Measurements from ENCODE around the gene WDR76.

WDR76 gene

DNA sequence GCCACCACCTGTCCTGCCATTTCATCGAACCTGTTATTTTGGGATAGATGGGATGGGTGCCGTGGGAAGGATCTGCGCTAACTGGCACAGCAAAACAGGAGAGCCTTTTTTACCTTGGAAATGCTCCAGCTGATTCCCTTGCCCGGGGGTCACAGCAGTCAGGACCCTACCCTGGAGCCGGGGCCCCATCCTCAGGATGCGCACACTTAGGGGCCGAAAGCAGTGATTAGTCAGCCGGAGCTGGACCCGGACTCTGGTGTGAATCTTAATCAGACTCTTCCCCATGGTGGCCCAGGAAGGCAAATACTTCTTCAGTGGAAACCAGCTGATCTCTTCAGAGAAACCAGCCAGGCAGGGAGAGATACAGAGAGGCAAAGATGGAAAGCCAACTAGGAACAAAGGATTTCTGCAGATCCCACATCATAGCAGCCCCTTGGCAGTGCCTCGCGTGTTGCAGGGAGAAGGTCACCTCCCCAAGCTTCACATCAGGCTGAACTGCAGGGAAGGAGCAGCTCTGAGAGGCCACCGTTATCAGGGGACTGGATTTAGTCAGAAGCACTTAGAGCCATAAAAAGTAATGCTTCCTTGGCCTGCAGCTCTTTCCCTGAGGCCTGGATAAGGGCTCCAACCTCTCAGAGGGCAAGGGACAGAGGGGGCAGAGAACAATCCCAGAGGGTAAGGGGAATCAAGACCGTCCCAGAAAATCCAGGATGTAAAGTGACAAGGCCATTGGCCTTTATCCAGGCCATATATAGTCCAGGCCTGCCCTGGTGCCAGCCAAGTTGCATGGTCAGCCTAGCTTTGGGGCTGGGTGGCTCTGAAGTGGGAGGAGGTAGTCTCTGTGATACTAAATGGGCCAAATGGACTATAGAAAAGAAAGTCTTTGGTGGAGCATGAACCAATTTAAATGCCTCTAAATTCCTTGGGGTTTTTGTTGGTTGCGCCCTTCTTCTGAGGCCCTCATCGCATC, 52.9 kb downstream of the WDR76 start:
- no peak for DNase-seq

DNA sequence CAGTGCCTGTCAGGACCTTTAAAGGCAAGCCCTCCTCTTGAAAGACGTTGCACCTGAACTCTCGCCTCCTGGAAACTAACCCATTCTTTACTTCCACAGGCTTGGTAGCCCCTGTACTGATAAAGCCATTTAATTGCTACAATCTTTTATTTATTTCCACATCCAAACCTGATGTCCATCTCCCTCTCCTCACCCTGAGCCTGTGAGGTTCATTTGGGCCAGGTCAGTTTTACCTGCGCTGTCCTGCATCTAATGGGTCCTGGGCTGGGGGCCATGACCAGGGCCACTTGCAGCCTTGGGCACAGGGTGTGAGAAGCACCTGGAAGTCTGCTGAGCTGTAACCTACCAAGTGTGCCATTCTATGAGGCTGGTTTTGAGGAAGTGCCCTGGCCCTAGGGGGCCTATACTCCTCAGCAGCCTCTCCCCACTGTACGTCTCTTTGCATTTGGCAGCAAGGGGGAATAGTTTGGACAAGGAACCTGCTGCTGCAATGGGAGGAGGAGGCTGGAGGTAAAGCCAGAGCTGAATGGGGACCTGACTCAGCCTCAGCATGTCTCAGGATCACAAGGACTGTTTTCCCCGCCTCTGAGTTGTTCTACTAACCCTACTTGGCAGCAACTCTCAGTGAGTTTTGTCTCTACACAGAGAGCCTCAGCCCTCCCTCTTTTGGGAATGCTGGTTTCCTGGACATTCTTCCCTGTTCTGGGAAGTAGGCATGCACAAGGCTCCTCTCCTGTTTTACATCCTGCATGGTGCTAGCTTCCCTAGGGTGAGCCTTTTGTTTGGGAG, 53.8 kb downstream of the WDR76 start:
- no peak for DNase-seq

DNA sequence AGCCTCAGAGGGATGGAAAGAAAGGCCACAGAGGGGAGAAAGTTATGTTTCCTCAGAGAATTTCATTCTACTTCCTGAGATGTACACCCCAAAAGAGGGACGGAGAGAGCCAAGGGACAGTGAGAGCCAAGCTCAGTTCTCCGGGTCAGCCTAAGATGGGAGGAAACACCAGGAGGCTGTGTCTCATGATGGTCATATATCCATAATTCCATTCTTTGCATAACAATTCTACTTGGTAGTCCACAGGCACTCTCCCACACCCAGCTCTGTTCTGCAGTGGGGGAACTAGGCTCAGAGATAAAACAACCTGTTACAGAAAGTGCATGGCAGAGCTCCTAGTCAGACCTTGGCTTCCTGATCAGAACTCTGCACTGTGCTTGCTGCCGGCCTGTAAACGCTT, 54.4 kb downstream of the WDR76 start:
- DNase-seq, result no peak

DNA sequence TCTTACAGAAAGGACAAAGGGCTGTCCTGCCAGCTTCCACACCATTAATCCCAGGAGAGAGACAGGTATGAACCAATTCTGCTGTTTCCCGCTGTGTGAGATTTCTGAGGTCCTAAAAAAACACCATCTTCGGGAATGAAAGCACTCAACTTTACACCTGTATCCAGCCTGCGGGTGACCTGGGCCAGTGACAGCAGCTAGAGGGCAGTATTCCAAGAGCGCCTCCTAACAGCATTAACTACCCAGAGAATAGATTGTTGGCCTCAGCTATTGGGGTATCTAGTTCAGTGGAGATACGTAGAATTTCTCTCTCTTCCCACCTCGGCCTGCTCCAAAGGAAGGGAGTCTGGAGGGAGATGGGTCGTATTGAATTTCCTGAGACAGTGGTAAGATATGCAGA, 55.1 kb downstream of the WDR76 start:
- no peak for DNase-seq

DNA sequence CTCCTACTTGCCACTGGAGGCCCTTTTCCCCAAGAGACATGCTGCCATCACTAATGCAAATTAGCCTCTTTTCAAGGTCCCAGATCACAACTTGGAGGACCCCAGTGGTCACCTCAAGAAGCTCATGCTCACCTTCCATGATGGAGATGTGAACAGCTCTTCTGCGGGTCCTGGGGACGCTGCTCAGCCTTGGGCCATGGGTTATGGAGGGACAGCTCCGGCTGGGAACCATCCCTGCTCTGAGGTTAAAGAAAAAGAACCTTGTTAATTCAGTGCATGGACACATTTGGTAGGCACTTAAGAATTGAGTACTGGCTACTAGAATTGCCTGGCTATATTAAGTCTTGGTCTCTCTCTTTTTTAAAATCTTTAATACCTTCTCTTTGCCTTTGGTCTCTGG, 56.8 kb downstream of the WDR76 start:
- no peak for DNase-seq

DNA sequence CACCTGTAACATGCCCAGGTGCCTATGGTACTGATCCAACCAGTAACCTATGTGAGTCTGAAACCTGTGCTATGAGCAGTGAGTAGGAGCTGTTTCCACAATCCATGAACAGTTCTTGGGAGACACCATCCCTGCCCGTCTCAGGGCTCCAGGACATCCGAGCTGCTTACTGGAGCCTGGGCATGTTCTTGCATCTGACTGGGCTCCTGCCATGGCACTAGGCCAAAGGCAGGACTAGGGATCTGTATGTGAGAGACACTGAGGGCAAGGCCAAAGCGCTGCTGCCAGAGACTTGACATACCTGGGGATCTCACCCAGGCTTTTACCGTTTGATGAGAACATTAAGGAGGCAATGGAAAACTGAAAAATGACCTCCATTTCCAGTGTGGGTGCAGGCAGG, 59.8 kb downstream of the WDR76 start:
- DNase-seq, result no peak

DNA sequence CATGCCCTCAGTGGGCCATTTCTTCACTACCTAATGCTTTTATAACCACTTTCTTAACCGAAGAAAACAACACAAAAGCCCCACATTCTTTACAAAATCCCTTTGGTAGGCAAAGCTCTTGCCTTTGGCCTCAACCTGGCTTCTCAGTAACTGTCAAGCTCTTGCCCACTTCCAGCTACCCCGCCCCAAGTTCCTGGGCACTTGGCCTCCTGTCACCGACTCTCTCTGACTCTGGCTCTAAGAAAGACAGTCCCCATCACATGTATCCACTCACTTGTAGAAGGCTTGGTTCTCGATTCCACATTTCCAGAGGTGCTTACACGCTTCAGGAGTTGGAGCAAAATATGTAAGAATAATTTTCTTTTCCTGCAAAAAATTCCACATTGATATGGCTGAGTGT, 61.1 kb downstream of the WDR76 start:
- DNase-seq, result no peak

DNA sequence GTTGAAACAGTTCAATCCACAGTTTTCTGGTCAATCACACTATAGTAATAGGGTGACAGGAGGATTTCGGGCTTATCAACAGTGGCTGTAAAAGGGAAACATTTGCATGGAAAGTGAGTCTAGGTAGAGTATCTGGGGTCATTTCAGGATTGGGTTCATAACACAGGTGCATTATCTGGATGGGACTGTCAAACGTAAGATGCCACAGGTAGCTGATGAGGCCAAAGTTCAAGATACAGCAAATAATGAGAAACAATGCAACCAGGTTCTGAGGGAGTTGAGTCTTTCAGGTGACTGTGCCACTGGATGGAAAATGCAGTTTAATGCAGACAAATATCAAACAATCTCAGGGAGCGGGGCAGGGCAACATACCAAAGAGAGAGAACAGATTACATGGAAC, 62.2 kb downstream of the WDR76 start:
- no peak for DNase-seq

DNA sequence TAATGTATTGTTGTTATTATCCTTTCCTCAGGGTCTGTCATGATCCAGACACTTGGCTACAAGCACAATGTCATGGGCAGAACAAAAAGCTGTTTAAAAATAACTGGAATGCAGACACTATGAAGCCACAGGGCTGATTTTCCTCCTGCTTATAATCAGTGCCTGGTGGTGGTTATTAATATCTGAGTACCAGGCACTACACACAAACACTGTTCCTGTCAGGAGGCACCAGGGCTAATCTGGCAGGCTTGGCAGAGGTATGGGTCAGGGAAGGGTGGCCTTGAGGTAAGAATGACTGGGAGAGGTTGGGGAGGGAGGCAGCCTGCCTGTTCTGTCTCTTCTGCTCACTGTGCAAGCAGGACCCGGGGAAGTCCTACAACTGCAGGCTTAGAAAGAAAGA, 67.2 kb downstream of the WDR76 start:
- no peak for DNase-seq

DNA sequence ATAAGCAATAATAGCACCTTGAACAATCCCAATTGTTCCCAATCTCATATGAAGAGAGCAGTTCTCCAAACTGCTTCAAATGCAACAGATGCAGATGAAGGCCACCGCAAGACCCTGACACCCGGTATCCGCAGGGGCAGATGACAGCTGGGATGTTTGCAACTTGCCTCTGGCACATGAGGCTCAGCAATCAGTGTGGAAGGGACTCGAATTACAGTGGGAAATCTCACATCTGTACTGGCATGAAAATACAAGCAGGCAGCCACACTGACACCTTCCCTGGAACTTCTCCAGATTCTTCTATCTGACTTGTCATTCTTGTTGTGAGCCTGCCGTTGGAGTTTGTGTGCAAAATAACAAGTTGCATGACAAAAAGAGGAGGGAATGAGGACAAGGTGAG, 68.8 kb downstream of the WDR76 start:
- no peak for DNase-seq

DNA sequence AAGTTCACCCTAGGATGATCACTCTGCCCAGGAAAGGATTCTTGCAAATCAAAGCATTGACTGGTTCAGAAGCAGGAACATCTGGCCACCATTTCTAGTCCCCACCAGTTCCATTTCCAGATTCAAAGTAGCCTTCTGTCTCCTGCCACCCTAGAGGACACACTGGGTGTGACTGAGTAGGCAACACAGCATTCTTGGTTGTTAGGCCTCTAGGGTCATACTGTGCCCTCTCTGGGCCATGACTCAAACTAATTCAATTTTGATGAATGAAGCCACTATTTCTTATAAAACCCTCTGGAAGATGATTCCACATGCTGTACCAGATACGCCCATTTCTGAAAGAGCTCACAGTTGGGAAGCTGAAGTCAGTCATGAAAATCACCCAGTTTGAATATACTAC, 69.7 kb downstream of the WDR76 start:
- DNase-seq, result no peak

DNA sequence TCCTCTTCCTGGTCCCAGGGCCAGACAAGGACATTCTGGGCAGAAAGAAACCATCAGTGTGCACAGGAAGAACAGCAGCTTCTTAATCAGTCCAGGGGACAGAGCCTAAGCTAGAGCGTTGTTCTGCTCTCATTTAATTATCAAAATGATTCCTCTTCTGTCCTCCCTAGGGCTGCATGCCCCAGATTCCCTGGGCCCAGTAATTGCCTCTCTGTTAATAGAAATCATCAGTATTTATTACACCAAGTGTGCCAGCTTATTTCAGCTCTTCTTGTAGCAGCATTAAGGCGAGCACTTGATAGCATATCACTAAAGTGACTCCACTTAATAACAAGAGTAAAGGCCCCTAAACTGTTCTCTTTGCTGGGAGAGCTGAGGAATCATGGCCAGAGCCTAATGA, 72.1 kb downstream of the WDR76 start:
- no peak for DNase-seq

DNA sequence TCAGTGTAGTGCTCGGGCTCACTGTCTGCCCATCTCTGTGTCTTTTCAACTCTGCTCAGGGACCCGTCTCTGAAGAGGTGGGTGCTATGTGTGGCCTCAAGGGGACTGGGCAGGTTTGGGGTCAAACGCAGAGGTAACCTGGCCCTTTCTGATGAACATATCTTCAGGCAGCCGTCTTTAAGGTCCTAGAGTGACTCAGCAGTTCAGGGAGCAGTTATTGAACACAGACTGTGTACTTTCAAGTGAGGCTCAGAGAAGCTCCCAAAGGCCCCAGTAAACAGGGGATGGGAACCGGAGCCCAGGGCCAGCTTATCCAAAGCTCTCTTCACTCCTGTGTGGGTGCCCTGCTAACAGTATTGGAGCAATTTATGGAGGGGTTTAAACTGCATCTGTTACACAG, 73.1 kb downstream of the WDR76 start:
- DNase-seq, result no peak

DNA sequence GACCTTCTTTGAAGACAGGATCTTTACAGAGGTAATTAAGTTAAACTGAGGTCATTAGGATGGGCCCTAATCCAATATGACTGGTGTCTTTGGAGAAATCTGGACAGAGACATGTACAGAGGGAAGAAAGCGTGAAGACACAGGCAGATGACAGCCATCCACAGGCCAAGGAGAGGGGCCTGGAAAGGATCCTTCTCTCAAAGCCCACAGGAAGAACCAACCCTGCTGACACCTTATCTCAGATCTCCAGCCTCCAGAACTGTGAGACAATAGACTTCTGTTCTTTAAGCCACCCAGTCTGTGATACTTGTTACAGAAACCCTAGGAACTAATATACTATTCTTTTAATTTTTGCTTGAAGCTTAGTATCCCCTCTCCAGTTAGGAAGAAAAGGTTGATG, 74.2 kb downstream of the WDR76 start:
- DNase-seq, result no peak

DNA sequence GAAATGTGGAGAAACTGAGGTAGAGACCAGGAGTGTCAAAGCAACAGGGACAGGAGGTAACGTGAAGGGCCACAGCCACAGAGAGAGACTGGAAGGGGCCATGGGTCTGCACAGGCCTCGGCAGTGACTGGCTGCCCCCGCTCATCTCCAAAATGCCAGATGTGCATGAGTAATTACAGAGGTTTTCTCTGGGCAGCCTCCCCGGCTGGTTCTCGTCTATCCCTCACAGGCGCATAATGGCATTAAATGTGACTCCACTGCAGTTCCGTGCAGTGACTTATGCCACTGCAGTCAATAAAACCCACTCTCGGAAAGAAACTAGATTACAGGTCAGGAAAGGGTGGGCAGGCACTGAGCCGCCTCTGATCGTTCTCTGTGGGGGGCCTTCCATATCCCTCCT, 74.7 kb downstream of the WDR76 start:
- no peak for DNase-seq

DNA sequence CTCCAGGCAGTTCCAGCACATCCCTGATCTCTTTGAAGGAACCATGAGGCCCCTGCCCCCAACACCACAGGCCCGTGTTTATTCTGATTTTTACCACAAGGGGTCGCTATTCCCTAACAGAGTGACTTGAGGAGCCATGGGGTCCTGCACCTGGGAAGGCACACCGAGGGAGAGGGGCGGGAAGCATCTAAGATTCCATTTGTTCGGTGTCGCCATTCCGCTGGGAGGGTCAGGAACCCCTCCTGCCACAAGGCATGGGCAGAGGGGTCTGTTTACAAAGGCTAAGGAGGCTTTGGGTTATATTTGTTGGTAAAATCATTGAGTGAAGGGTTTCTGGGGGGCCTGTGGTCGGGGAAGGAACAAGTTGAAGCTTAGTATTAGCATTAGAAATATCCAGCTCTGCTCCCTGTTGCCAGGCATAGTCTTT, 77.1 kb downstream of the WDR76 start:
- DNase-seq, result peak; percentile 76

DNA sequence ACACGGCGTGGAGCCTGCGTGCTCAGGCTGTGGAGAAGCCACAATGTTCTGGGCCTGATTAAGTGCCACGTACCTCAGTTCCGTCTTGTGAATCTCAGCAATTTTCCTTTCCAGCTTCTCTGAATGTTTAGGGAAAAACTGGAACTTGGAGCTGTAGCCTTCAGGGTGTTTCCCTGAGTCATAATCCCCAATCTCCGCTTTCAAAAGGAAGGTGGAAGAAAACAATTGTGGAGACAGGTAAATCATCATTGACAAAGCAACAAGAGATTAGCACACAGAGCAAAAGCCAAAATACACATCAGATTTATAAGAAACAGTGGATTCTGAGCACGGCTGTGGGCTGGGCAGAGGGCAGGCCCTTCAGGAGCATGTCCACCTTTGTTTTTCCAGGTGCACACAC, 79.0 kb downstream of the WDR76 start:
- DNase-seq, result no peak

DNA sequence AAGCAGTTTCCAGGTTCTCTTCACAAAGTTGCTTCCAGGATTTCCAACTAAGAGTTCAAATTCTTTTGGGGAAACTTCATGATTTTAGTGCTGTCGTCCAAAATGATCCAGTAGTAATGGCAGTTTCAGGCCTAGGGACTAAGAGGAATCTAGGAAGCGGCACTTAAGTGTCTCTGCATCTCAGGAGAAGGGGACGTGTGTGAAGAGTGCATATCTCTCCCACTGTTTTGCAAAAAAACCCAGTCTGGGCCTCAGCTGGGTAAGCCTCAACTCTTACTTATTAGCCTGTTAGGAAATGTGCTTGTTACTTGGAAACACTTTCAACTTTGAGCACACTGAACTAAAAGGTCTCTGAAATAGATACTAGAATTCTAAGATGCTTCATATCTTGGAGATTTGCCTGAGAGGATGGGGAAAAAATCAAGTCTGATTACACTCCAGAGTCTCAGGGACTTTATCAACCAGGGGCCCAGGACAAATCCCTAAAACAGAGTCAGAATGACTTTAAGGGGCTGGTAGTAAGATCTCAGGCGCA, 81.8 kb downstream of the WDR76 start:
- no peak for DNase-seq

DNA sequence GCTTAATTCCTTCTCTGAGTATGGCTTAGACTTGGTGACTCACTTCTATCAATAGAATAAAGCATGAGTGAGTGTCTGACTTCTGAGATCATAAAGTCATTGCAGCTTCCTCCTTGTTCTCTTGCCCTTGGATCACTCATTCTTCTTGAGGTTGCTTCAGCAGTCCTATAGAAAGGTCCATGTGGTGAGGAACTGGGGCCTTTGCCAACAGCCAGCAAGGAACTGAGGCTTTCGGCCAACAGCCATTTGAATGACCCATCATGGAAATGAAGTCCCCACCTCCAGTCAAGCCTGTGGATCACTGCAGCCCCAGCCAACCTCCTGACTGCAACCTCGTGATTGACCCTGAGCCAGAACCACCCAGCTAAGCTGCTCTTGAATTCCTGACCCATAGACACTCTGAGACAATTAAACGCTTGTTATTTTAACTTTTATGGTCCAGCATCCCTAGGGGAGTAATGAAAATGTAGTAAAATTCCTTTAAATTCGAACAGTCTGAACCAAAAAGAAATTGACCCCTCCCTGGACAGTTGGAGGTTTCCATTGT, 84.5 kb downstream of the WDR76 start:
- no peak for DNase-seq

DNA sequence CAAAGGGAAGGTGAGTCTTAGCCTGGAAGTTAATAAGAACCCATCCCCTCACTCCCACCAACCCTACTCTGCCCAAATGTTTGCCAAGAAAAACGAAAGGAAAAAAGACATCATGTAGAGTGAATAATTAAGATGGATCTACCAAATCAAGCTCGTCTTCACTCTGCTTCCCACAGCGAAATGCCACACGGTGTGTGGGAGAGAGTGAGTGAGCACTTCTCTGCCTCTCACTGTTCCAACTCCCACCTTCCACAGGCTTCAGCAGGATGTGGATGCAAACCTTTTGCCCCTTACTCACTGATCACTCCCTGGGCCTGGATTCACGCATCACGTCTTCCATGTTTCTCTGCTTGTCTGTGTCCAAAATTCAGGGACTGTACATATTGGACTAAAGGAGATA, 85.4 kb downstream of the WDR76 start:
- DNase-seq, result no peak

DNA sequence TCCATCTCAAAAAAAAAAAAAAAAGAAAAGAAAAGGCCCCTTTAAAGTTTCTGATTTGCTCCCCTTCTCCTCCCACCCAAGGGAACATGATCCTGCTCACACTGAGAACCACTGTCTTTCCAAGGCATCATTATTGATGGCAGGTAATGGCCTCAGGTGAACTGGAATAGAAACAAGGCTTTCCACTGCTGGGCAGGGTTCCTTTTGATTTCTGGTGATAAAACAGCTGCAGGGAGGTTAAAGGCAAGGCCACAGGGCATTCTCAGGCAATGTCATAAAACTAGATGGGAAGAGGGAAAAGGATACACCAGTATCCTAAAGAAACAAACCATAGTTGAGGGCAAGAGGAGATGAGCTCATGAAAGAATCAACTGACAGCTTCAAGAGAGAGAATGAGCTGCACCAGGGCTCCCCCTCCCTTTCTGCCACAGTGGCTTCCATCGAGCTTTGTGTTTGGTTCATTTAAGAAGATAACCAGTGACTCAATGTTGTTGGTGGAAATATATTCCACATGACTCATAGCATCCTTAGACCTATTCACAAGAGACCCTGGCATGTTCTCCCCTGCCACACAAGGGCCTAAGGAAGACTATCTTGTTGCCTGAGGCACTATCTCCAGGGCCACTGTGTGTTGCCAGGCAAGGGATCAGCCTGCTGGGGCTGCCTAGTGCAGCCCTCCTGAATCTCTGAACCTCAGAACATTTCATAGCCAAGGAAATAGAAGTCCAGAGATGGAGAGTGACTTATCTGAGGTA, 86.4 kb downstream of the WDR76 start:
- no peak for DNase-seq

DNA sequence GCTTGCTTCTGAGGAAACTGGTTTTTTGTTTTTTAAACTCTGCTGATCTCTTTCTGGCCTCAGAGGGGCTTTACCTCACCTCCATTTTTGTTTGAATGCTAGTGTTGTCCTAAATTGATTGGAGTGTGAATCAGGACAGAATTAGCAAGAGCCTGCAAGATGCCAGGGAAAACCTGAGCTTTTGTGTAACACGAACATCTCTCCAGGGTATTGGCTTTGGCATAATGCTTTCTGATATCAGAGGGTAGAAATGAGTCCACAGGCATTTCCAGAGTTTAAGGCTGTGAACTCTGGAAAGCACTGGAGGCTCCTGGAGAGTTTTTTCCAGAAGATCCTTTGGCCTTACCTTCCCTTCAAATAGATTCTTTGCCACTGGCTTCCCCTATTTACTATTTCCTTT, 87.1 kb downstream of the WDR76 start:
- no peak for DNase-seq

Data from KG1 (cell line).